K562 (cell line): Measurements from ENCODE around the gene ARHGAP12. TPM values are rescaled to one million over a fixed set of nuclear protein-coding genes. Genes with fewer than 3 reads are reported as not detected.

ENCODE experiments used
- BACH1 ChIP-seq: fragments of 200-800 bp; sonication (Bioruptor generic); IDR thresholded peaks from 2 replicates; pipeline ENCODE4 v1.6.1; 2016; ENCODE audit warnings: missing genetic modification characterization, missing compliant biosample characterization
- BRD9 ChIP-seq: fragments of 450-650 bp; IDR thresholded peaks from 2 replicates; pipeline ENCODE4 v1.6.1; 2018; ENCODE audit warnings: low read depth; ENCODE audit not compliant: partially characterized antibody
- CBX2 ChIP-seq: fragments of 200-600 bp; sonication (generic); IDR thresholded peaks from one replicate; pipeline ENCODE4 v1.6.1; 2012; ENCODE audit warnings: mild to moderate bottlenecking, low read length, inconsistent platforms; ENCODE audit not compliant: insufficient read depth, poor library complexity, severe bottlenecking
- DNMT1 ChIP-seq: fragments of 450-650 bp; IDR thresholded peaks from 2 replicates; pipeline ENCODE4 v1.6.1; 2016; ENCODE audit warnings: antibody characterized with exemption, mild to moderate bottlenecking
- EP300 ChIP-seq: IDR thresholded peaks from 2 replicates; pipeline ENCODE4 v1.6.1; 2012; ENCODE audit warnings: low read length, improper control_type of control experiment
- ESRRA ChIP-seq: fragments of 450-650 bp; IDR thresholded peaks from 2 replicates; pipeline ENCODE4 v1.6.1; 2014; ENCODE audit warnings: low read depth, mild to moderate bottlenecking, moderate library complexity, borderline replicate concordance
- FIP1L1 ChIP-seq: fragments of 200-400 bp; formaldehyde crosslinking; IDR thresholded peaks from 2 replicates; pipeline ENCODE4 v1.6.1; 2018; ENCODE audit warnings: mild to moderate bottlenecking, low read depth, low read length; ENCODE audit not compliant: poor library complexity, severe bottlenecking
- FOXK2 ChIP-seq, 2 experiments: fragments of 450-650 bp; IDR thresholded peaks in 1 of 2; conservative IDR thresholded peaks in 1 of 2; 2 replicates each; pipeline ENCODE4 v1.6.1; 2016; ENCODE audit warnings: low read depth in 2 of 2, mild to moderate bottlenecking in 1 of 2
- HDAC6 ChIP-seq: IDR thresholded peaks from 2 replicates; pipeline ENCODE4 v1.6.1; 2012; ENCODE audit warnings: low read depth, mild to moderate bottlenecking, control low read depth, inconsistent platforms, low read length, moderate library complexity
- KHSRP ChIP-seq: fragments of 450-650 bp; IDR thresholded peaks from 2 replicates; pipeline ENCODE4 v1.6.1; 2017
- MXI1 ChIP-seq: IDR thresholded peaks from 2 replicates; pipeline ENCODE4 v1.6.1; 2011; ENCODE audit warnings: low read depth, mild to moderate bottlenecking, improper control_type of control experiment, low read length
- OTX1 ChIP-seq: fragments of 450-650 bp; formaldehyde crosslinking; IDR thresholded peaks from 2 replicates; pipeline ENCODE4 v1.4.0; 2022; ENCODE audit warnings: mild to moderate bottlenecking
- POLR2AphosphoS5 ChIP-seq: IDR thresholded peaks from 2 replicates; pipeline ENCODE4 v1.6.1; 2011; ENCODE audit warnings: mild to moderate bottlenecking, low read depth, low read length, moderate library complexity; ENCODE audit not compliant: control insufficient read depth, insufficient read depth
- SLC30A9 ChIP-seq: fragments of 250-450 bp; sonication (Bioruptor Pico); IDR thresholded peaks from 2 replicates; pipeline ENCODE4 v1.8.0; 2022; ENCODE audit warnings: mild to moderate bottlenecking, moderate library complexity
- TAL1 ChIP-seq: fragments of 450-650 bp; IDR thresholded peaks from 2 replicates; pipeline ENCODE4 v1.6.1; 2016; ENCODE audit warnings: mild to moderate bottlenecking
- TCF7L2 ChIP-seq: fragments of 150-350 bp; IDR thresholded peaks from 2 replicates; pipeline ENCODE4 v1.6.1; 2016; ENCODE audit warnings: low read depth, mild to moderate bottlenecking, low read length, moderate library complexity
- TRIM24 ChIP-seq, 2 experiments: fragments of 450-650 bp; IDR thresholded peaks; 2 replicates each; pipeline ENCODE4 v1.6.1; 2016
- TRIM28 ChIP-seq: fragments of 450-650 bp; IDR thresholded peaks from 2 replicates; pipeline ENCODE4 v1.6.1; 2017
- ZC3H4 ChIP-seq: sonication (generic); formaldehyde crosslinking; IDR thresholded peaks from 2 replicates; pipeline ENCODE4 v1.9.0; 2021; ENCODE audit warnings: missing genetic modification reagents, borderline replicate concordance
- ZKSCAN3 ChIP-seq: fragments of 250-450 bp; sonication (Bioruptor Pico); IDR thresholded peaks from 2 replicates; pipeline ENCODE4 v1.4.0; 2020
- ZKSCAN8 ChIP-seq: fragments of 200-800 bp; sonication (Bioruptor generic); IDR thresholded peaks from 2 replicates; pipeline ENCODE4 v1.6.1; 2016; ENCODE audit warnings: missing genetic modification characterization, missing compliant biosample characterization
- ZNF134 ChIP-seq: fragments of 250-450 bp; sonication (Bioruptor Pico); conservative IDR thresholded peaks from 2 replicates; pipeline ENCODE4 v1.4.0; 2020
- ZNF274 ChIP-seq: IDR thresholded peaks from 2 replicates; pipeline ENCODE4 v1.6.1; 2011; ENCODE audit warnings: low read depth, mild to moderate bottlenecking, low read length, moderate library complexity, borderline replicate concordance
- ZNF764 ChIP-seq: fragments of 250-450 bp; sonication (Bioruptor Pico); IDR thresholded peaks from 2 replicates; pipeline ENCODE4 v1.4.0; 2020; ENCODE audit warnings: low read depth, mild to moderate bottlenecking, moderate library complexity
- polyA plus RNA-seq, 8 experiments: library from polyadenylated mRNA; depleted of rRNA in 4 of 8; stranded (reverse) in 5 of 8; unstranded in 3 of 8; fragments of >200 nt; fragmentation: Nextera tagmentation in 2 of 8; fragmentation: Illumina TruSeq in 1 of 8; extraction: Ambion mirVana in 2 of 8; extraction: Trizol in 1 of 8; gene quantifications; 2 replicates each; pipeline versions ENCODE4 v1.2.1 to v1.2.3, GENCODE V29; 2011 to 2014; ENCODE audit warnings: inconsistent platforms in 1 of 8, missing spikeins in 1 of 8
- total RNA-seq, 7 experiments: library from RNA; depleted of rRNA in 6 of 7; stranded (reverse); fragments of >200 nt in 6 of 7; fragmentation: Illumina TruSeq in 2 of 7; extraction: Trizol in 2 of 7; gene quantifications; 2 replicates each; pipeline versions ENCODE4 v1.2.1 to v1.2.3, GENCODE V29; 2011 to 2021; ENCODE audit warnings: low replicate concordance in 1 of 7
- TF ChIP-seq, protein P1 (sequence below): IDR thresholded peaks from 2 replicates; pipeline ENCODE4 v1.6.1; 2016; ENCODE audit warnings: missing genetic modification characterization, missing compliant biosample characterization
- TF ChIP-seq, protein P2 (sequence below): sonication (generic); formaldehyde crosslinking; IDR thresholded peaks from 2 replicates; pipeline ENCODE4 v1.8.0; 2022; ENCODE audit warnings: mild to moderate bottlenecking, low read depth, missing genetic modification reagents
- TF ChIP-seq, protein P3 (sequence below): sonication (generic); formaldehyde crosslinking; IDR thresholded peaks from 2 replicates; pipeline ENCODE4 v1.8.1; 2022; ENCODE audit warnings: missing genetic modification reagents
- TF ChIP-seq, protein P4 (sequence below): sonication (generic); formaldehyde crosslinking; IDR thresholded peaks from 2 replicates; pipeline ENCODE4 v1.9.0; 2022; ENCODE audit warnings: mild to moderate bottlenecking, missing genetic modification reagents

Gene ARHGAP12
- total and polyA plus RNA-seq, 9 of the 15 experiments (the other 6 are each of a cell fraction or from before 2014, with no cell fraction given) = 4.4 to 18.7 (median 10.1) TPM

DNA sequence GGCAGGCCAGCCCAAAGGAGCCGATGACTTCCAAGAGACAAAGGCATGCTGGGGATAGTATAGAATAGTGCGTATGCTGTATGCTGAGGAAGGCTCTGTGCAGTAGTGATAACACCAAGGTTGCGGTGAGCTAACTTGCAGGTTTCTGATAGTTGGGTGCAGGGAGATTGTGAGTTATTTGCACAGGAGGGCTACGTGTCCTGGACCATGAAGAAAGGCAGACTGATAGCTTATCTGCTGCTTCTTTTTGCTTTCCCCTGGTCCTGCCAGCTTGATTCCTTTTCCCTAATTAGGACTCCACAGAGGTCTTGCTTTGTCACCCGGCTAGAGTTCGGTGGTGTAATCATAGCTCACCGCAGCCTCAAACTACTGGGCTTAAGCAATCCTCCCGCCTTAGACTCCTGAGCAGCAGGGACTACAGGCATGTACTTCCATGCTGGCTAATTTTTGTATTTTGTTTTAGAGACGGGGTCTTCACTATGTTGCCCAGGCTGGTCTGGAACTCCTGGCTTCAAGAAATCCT, 43.9 kb upstream of the ARHGAP12 start (continued):
- TF ChIP-seq, protein P1, sequence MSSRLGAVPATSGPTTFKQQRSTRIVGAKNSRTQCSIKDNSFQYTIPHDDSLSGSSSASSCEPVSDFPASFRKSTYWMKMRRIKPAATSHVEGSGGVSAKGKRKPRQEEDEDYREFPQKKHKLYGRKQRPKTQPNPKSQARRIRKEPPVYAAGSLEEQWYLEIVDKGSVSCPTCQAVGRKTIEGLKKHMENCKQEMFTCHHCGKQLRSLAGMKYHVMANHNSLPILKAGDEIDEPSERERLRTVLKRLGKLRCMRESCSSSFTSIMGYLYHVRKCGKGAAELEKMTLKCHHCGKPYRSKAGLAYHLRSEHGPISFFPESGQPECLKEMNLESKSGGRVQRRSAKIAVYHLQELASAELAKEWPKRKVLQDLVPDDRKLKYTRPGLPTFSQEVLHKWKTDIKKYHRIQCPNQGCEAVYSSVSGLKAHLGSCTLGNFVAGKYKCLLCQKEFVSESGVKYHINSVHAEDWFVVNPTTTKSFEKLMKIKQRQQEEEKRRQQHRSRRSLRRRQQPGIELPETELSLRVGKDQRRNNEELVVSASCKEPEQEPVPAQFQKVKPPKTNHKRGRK (tag) = no peak
- peak; percentile 78; the same call in 1 of the 2 replicates for TF ChIP-seq ZNF274
- peak; percentile 26; the same call in 1 of the 2 replicates for TF ChIP-seq TCF7L2
- peak; percentile 86 for TF ChIP-seq ZKSCAN8 (CRISPR knock-in tag)
- peak; percentile 98 for TF ChIP-seq POLR2AphosphoS5
- no peak for TF ChIP-seq DNMT1
- TF ChIP-seq TRIM24 (IDR thresholded peaks at IDR 0.05) = peak; percentile 98 to 99
- TF ChIP-seq ZC3H4 (CRISPR knock-in tag) = no peak
- peak; percentile 90 for TF ChIP-seq TRIM28
- TF ChIP-seq FOXK2 (conservative IDR thresholded peaks at IDR 0.05 in 1 of 2, IDR thresholded peaks at IDR 0.05 in 1 of 2; ENCODE audit: low read depth in 2 of 2) = peak; percentile 53 to 64
- peak; percentile 43; the same call in 1 of the 2 replicates for TF ChIP-seq MXI1
- no peak for TF ChIP-seq SLC30A9 (CRISPR knock-in tag)
- no peak for TF ChIP-seq OTX1 (CRISPR knock-in tag)
- TF ChIP-seq FIP1L1 = no peak
- TF ChIP-seq, protein P2, sequence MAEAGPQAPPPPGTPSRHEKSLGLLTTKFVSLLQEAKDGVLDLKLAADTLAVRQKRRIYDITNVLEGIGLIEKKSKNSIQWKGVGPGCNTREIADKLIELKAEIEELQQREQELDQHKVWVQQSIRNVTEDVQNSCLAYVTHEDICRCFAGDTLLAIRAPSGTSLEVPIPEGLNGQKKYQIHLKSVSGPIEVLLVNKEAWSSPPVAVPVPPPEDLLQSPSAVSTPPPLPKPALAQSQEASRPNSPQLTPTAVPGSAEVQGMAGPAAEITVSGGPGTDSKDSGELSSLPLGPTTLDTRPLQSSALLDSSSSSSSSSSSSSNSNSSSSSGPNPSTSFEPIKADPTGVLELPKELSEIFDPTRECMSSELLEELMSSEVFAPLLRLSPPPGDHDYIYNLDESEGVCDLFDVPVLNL = no peak
- peak; percentile 64 for TF ChIP-seq ZNF134
- peak; percentile 99 for TF ChIP-seq TAL1
- peak; percentile 49; the same call in 1 of the 2 replicates for TF ChIP-seq BACH1 (tag)
- no peak for TF ChIP-seq ZKSCAN3 (CRISPR knock-in tag)
- TF ChIP-seq KHSRP = peak; percentile 83
- TF ChIP-seq, protein P3, sequence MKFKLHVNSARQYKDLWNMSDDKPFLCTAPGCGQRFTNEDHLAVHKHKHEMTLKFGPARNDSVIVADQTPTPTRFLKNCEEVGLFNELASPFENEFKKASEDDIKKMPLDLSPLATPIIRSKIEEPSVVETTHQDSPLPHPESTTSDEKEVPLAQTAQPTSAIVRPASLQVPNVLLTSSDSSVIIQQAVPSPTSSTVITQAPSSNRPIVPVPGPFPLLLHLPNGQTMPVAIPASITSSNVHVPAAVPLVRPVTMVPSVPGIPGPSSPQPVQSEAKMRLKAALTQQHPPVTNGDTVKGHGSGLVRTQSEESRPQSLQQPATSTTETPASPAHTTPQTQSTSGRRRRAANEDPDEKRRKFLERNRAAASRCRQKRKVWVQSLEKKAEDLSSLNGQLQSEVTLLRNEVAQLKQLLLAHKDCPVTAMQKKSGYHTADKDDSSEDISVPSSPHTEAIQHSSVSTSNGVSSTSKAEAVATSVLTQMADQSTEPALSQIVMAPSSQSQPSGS (CRISPR knock-in tag) = no peak
- TF ChIP-seq ZNF764 (CRISPR knock-in tag) = no peak
- TF ChIP-seq, protein P4, sequence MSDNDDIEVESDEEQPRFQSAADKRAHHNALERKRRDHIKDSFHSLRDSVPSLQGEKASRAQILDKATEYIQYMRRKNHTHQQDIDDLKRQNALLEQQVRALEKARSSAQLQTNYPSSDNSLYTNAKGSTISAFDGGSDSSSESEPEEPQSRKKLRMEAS (CRISPR knock-in tag) = peak; percentile 83
- peak; percentile 97 for TF ChIP-seq EP300
- no peak for TF ChIP-seq BRD9
- no peak for TF ChIP-seq HDAC6
- peak; percentile 90; the same call in 1 of the 2 replicates for TF ChIP-seq ESRRA
- no peak for TF ChIP-seq CBX2
